Suprapubic skin (tissue), 4 donors: ENCODE results near the gene DNAH10.

Source experiments
- EP300 ChIP-seq: sonication (generic); formaldehyde crosslinking; IDR thresholded peaks from one replicate; pipeline ENCODE4 v1.6.1; 2017; ENCODE audit warnings: antibody characterized with exemption
- POLR2A ChIP-seq, 2 donors: fragments of 450-650 bp; IDR thresholded peaks; one replicate each; pipeline ENCODE4 v1.6.1; 2017; ENCODE audit warnings: antibody characterized with exemption in 2 of 2, mild to moderate bottlenecking in 2 of 2, moderate library complexity in 2 of 2
- POLR2AphosphoS5 ChIP-seq, 3 donors: sonication (generic); formaldehyde crosslinking; IDR thresholded peaks; one replicate each; pipeline ENCODE4 v1.6.1; 2017; ENCODE audit warnings: antibody characterized with exemption in 3 of 3
- TF ChIP-seq, protein P1 (sequence below), 2 donors: fragments of 200-600 bp in 1 of 2; fragments of 450-650 bp in 1 of 2; sonication (generic) in 1 of 2; IDR thresholded peaks; one replicate each; pipeline ENCODE4 v1.5.1; 2016 to 2019; ENCODE audit warnings: antibody characterized with exemption in 2 of 2, mild to moderate bottlenecking in 1 of 2, moderate library complexity in 1 of 2

DNA sequence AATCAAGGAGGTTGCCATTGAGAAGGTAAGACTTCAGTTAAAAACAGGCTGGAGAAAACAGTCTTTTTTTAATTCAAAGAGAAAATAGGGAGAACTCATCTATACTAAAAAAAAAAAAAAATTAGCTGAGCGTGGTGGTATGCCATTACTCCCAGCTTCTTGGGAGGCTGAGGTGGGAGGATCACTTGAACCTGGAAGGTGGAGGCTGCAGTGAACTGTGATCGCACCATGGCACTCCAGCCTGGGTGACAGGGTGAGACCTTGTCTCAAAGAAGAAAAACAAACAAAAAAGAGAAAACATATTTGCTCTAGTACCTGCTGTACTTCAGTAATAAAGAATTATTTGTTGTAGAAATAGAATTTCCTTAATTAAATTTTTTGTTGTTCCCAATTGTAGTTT, 68.6 kb downstream of the DNAH10 start:
- TF ChIP-seq POLR2A (IDR thresholded peaks at IDR 0.05) (no peak), POLR2AphosphoS5 (IDR thresholded peaks at IDR 0.05) (no peak), EP300 (no peak)
- TF ChIP-seq, protein P1, sequence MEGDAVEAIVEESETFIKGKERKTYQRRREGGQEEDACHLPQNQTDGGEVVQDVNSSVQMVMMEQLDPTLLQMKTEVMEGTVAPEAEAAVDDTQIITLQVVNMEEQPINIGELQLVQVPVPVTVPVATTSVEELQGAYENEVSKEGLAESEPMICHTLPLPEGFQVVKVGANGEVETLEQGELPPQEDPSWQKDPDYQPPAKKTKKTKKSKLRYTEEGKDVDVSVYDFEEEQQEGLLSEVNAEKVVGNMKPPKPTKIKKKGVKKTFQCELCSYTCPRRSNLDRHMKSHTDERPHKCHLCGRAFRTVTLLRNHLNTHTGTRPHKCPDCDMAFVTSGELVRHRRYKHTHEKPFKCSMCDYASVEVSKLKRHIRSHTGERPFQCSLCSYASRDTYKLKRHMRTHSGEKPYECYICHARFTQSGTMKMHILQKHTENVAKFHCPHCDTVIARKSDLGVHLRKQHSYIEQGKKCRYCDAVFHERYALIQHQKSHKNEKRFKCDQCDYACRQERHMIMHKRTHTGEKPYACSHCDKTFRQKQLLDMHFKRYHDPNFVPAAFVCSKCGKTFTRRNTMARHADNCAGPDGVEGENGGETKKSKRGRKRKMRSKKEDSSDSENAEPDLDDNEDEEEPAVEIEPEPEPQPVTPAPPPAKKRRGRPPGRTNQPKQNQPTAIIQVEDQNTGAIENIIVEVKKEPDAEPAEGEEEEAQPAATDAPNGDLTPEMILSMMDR (IDR thresholded peaks at IDR 0.05), result no peak
